GM18519 (cell line): ENCODE results near the gene KIF11.
A peak's percentile ranks its signal among the peaks of the same experiment; 100 is the strongest.
"Not testable (repeated sequence)": the region's sequence is repeated elsewhere in the genome, so short reads cannot be mapped to it uniquely, and the experiment has no call there.

Experiments used
- ATAC-seq: cut with Tn5 transposase; IDR thresholded peaks from one replicate; pipeline ENCODE4 v1.9.1; 2021; ENCODE audit warnings: mild to moderate bottlenecking, moderate library complexity; ENCODE audit not compliant: unreplicated experiment, low FRiP score

KIF11 gene

DNA sequence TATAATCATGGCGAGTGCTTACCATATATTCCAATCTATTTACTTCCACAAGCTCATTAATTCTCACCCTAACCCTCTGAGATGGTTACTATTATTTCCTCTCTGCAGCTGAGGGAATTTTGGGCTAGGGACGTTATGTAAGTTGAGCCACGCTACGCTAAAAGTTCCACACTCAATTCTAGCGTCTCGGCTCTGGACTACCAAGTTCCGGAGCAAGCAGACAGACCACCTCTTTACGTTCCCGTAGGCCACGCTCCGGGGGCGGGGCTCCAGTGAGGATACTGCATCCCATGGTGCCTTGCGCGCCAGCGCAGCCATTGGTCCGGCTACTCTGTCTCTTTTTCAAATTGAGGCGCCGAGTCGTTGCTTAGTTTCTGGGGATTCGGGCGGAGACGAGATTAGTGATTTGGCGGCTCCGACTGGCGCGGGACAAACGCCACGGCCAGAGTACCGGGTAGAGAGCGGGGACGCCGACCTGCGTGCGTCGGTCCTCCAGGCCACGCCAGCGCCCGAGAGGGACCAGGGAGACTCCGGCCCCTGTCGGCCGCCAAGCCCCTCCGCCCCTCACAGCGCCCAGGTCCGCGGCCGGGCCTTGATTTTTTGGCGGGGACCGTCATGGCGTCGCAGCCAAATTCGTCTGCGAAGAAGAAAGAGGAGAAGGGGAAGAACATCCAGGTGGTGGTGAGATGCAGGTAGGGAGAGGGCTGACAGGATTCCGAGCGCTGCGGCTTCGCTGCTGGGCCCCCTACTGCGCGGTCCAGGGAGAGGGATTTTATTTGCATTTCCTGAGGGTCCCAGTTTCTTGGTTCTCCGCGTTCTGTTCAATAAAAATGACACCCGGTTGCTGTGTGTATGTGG, at the start of gene KIF11:
KIF11 (plus strand) TSS at position 370 of the 858 bp plus-strand sequence; CDS start at position 616, 246 bp downstream.
- peak; percentile 75 for ATAC-seq

DNA sequence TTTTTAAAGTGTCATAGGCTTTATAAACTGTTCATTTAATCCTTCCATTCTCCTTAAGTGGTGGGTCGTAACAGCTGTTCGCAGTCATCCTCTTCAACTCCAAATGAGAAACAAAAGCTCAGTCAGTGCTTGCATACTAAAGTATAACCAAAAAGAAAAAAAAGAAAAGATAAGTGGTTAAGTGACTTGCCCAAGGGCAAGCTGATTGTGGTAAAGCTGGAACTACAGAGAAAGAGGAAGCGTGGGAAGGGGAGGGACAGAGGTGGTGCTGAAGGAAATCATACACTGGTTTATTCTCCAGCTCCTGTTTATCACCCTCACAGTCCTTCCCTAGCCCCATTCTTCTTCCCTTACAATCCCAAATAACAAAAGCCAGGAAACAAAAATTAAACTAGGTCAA, 48.6 kb upstream of the KIF11 start:
- no peak for ATAC-seq

DNA sequence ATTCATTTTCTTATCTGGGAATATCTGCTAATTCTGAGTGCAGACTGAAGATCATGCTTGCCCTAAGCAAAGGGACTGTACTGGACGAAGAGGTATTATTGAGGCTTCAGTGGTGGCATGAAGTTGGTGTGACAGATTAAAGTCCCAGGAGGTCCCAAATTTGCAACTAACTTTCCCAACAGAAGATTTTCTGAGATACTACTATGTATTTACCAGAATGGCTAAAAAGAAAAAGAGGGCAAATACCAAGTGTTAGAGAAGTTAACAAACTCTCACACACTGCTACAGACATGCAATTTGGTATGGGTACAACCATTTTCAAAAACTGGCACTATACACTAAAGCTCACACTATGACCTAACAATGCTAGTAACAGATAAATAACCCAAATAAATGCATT, 47.4 kb upstream of the KIF11 start:
- no peak for ATAC-seq

DNA sequence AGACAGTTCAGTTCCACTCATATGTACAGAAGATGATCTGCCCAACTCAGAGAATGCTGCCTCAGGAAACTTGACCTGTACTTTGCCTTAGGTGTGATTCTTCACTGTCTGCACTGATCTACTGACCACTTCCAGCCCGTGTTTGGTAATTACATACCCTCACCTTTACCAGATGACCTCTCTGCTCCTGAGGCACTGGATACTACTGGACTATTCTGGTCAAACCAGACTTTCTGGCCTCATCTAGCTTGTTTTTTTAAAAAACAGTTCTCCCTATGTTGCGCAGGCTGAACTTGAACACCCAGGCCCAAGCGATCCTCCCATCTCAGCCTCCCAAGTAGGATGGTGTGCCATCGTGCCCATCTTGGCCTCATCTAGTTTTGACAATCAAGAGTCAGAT, 45.3 kb upstream of the KIF11 start:
- ATAC-seq = no peak

DNA sequence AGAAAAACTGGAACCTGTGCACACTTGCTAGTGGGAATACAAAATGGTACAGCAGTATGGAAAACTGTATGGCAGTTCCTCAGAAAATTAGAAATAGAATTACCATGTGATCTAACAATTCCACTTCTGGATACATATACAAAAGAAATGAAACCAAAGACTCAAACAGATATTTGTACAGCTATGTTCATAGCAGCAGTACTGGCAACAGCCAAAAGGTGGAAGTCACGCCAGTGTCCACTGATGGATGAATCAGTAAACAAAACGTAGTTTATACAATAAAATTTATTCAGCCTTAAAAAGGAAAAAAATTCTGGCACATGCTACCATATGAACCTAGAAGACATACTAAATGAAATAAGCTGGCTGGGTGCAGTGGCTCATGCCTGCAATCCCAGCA, 42.0 kb upstream of the KIF11 start:
- ATAC-seq = no peak

DNA sequence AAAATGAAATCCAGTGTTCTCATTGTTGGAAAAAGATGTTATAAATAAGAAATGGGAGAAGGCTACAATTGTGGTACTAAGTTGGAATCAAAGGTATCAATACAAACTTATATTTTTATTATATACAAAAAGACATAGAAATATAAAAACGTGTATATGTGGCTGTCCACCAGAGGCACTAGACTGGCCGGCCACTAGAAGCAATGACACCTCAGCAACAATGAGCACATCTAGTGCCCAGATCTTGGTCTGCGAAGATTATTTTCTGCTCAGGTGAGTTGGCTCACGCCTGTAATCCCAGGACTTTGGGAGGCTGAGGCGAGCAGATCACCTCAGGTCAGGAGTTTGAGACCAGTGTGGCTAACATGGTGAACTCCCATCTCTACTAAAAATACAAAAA, 40.6 kb upstream of the KIF11 start:
- ATAC-seq = no peak

DNA sequence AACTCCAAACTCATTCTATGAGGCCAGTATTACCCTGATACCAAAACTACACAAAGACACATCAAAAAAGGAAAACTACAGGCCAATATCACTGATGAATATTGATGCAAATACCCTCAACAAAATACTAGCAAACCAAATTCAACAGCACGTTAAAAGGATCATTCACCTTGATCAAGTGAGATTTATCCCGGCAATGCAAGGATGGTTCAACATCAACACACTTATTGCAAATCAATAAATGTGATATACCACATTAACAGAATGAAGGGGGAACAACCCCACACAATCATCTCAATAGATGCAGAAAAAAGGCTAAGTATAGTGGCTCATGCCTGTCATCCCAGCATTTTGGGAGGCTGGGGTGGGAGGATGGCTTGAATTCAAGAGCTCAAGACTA, 39.0 kb upstream of the KIF11 start:
- ATAC-seq = no peak

DNA sequence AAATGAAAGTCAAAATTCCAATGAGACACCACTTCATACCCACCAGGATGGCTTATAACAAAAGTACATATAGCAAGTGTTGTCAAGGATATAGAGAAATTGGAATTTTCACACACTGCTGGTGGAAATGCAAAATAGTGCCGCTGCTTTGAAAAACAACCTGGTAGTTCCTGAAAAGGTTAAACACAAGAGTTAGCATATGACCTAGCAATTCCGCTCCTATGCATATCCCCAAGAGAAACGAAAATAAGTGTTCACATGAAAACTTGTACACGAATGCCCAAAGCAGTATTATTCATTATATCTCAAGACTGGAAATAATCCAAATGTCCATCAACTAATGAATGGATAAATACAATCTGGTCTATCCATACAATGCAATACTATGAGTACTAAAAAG, 33.9 kb upstream of the KIF11 start:
- no peak for ATAC-seq

DNA sequence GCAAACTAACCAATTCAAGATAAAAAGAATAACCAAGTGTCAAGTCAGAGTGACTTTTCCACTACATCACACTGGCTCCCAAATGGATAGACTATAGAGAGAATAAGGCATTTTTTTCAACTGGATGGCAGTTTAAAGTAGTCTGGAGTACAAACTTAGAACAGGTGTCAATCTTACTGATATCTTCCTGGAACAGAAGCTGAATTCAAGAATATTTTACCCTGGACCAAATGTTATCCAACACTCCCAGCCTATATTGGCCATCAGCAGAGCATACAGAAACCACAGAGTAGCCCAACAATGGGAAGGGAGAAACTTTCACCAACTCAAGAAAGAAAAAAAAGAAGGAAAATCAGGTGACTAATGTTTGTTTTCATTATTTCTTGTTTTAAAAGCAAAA, 30.5 kb upstream of the KIF11 start:
- no peak for ATAC-seq

DNA sequence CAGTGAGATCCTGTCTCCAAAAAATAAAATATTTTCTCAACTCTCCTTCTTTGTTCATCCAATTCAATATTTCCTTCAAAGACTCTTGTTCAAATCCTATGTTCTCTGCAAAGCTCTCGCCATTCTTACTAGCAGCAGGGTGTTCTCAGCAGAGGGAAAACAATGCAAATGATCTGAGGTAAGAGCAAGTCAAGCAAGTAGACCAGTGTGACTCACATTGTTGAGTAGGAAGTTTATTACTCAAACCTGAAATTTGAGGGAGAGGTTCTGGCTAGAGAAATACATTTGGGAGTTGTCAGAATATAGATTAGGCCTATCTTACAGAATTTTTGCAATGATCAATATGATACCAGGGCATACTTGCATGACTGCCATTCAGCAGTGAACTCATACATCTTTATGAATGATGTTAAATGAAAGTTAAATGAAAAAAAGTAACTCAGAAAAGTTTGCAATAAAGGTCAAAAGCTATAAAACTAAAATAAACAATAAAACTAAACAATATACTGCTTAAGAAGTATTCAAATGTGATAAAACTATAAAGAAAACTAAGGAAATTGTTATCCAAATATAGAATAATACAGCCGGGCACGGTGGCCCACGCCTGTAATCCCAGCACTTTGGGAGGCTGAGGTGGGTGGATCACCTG, 24.9 kb upstream of the KIF11 start:
- ATAC-seq = no peak

DNA sequence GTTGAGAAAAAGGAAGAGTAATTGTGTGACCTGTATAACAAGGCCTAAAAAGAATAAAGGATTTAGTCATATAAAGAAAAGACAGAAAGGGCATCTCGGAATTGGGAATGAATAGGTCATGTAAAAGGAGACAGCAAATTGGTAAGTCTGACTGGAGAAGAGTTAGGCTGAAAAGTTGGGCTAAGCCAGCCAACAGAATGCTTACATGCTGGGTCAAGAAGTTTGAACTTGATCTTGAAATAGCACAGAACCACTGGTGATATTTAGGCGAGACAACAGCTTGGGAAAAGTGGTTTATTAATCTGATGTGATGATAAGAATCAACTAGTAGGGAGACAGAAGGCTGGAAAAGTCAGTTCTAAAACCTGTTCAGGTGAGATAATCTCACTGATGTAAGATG, 23.9 kb upstream of the KIF11 start:
- no peak for ATAC-seq

DNA sequence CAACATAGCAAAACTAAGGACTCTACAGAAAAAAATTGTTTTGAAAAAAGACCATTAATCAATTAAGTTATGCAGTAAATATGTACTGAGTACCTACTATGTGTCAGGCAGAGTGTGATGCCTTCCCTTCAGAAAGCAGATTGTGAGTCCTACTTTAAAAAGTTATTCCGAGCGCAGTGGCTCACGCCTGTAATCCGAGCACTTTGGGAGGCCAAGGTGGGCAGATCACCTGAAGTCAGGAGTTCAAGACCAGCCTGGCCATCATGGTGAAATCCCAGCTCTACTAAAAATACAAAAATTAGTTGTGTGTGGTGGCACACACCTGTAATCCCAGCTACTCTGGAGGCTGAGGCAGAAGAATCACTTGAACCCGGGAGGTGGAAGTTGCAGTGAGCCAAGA, 23.3 kb upstream of the KIF11 start:
- not testable (repeated sequence) for ATAC-seq

DNA sequence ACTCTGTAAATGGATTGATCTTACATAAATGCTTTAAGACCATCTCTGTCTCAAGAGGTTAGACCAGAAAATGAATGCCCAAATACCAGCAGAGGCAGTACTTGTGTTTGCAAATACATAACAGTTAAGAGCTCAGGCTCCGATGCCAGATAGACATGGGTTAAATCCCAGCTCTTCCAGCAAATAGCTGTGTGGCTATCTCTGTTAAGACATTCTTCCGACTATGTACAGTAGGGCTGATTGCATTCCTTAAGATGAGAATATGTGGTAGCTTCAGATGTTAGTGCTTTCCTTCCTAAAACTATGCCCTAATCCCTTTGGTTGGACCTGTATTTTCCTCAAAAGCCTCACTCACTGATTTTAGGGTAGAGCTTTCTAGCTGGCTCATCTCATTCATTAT, 21.3 kb upstream of the KIF11 start:
- ATAC-seq = no peak

DNA sequence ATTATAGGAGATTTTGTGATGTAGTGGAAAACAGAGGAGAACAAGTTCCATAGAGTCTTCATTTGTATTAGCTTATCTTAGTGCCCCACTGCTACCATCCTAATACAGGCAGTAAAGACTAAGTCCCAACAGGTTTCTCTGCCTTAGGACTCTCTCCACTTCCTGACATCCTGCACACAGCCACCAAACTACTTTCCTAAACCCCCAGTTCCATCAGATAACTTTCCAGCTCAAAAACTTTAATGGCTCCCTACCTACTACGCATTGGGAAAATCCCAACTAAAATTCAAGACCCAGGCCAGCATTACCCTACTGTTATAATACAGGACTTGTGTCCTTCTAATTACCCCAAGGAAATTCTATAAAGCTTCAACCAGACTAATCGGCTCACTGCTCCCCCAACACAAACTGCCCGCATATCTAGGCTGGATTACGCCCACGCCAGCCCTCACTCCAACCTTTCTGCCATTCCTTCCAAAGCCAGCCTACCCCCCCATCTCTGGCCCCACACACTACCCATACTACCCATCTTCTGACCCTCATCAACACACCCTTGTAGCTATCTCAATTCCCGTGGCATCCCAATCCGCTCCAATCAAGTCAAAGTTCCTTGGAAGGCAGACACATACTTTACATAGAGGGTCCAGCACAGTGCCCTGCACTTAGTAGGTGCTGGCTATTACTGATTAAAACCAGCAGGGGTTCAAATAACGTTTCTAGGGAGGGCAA, 20.4 kb upstream of the KIF11 start:
- no peak for ATAC-seq

DNA sequence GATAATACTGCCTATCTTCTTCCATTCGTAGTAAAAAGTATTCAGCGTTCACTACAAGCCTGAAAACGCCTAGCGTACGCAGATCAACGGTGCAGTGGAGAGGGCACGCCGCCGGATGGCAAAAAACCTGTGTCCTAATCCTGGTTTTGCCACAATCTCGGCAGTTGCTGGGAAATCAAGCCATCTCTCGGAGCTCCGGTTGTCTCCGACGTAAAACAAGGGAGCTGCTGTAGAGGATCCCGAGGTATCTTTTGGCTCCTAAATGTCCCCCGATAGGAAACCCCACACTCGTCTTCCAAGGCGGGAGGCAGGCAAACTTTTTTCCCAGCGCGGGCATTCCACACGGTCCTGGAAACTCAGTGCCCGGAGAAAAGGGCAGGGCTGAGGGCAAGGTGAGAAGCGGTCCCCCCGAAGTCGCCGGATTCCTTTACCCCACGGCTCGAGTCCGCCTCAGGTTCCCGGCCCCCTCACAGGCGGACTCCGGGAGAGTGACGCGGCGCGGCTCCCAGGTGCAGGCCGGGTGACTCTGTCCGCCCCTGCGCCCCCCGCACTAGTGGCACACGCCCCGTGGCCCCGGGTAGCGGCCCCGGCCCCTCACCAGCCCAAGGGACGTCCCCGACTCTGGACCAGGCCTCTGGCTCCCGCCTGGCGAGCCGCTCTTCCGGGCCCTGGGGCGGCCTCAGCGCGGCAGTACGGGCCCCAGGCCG, 19.7 kb upstream of the KIF11 start:
- ATAC-seq = peak; percentile 5

DNA sequence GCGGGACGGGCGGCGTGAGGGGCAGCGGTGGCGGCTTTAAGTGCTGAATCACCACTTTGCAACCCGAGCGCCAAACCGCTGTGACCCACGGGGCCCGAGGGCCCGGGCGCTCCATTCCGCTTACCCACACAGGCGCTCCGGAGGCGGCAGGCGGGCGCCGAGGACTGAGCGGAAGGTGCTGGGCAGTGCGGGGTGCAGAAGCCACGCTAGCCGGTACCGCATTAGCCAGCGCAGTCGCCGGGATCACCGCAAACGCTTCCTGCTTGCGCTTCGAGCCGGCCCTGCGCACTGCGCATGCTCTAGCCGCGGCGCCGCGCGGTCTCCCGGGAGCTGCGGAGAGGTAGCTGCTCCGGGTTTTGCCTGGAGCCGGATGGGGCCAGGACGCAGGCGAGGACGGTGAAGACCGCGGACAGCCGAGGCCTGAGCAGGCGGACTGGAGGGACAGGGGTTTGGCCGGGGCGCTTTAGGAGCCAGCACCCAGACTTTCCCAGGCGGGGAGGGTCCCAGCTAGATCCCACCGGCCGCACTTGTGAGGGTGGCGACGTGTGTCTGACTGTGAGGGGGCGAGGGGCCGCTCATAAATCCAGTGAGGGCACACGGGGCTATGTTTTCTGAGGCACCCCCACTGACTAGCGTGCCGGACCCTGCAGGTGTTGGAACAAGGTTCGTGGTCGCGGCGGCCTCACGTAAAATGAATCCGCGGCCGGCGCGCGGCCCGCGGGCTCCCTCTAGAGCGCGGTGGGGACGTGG, 19.0 kb upstream of the KIF11 start, which contains the start of gene IDE:
IDE (minus strand) TSS at position 296 of the 750 bp plus-strand sequence; CDS start at position 222, 74 bp downstream.
- peak; percentile 58 for ATAC-seq

DNA sequence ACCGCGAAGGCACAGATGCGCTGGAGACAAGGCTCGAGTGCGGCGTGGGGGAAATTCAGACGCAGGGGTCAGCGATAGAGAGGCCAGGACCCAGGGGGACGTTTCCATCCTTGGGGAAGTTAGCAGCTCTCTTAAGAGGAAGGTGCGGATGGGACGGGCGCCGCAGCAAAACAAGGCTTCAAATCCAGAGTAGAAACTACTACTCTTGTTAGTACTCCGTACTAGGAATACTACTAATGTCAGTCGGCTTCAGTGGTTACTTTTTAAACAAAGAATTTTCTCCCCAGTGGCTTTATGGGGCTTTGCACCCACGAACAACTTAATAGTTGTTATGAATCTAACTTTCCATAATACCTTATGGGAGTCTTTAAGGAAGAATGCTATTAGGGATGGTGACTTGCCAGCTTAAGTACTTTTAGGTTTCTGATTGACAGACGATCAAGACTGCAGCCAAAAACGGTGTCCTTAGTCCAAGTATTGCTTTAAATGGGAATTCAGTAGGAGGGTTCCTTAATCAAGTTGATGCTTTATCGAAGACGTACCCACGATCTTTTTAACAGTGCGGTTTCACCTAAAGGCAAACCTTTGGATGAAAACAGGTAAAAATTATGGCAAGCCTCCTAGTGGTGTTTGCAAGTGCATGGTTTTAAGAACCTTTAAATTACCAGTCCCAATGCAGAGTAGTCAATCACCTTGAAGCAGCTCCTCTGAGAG, 18.2 kb upstream of the KIF11 start:
- ATAC-seq = no peak

DNA sequence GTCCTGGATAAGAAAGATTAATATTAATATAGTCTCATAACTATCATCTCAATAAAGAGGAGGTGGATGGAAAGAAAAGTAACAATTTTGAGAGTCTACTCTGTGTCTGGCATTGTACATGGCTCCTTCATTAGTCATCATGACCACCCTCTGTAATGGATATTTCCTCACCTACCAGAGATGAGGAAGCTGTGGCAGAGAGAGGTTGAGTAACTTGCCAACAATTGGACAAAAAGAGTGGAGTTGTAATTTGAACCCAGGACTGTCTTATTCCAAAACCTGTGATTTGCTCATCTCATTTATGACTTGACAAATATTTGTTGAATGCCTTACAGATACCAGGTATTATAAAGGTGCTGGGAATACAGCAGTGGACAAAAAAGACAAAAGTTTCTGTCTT, 17.0 kb upstream of the KIF11 start:
- no peak for ATAC-seq

DNA sequence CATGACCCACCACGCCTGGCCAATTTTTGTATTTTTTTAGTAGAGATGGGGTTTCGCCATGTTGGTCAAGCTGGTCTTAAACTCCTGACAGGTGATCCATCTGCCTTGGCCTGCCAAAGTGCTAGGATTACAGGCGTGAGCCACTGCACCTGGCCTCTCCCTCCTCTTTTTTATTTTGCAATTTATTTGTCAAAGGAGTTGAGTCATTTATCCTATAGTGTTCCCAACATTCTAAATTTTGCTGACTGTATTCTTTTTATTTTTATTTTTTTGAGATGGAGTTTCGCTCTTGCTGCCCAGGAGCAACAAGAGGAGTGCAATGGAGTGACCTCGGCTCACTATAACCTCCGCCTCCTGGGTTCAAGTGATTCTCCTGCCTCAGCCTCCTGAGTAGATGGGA, 10.6 kb upstream of the KIF11 start:
- ATAC-seq = not testable (repeated sequence)
